K562 (cell line): ENCODE measurements around the gene SCMH1. TPM values are rescaled to one million over a fixed set of nuclear protein-coding genes. Genes with fewer than 3 reads are reported as not detected.

Source experiments
- ATAC-seq: fragments of 200-7000 bp; cut with Tn5 transposase; 3 replicates; pipeline ENCODE4 v1.9.1; 2020; ENCODE audit warnings: moderate library complexity
- BruUV-seq: library from RNA; stranded (reverse); fragments of 400-500 nt; replicated peaks from 2 replicates; lab custom pipeline; 2021; lab: Mats Ljungman, UMichigan
- CTCF ChIA-PET: fragments of 300-600 bp; formaldehyde crosslinking; extraction: SDS; loops from one replicate; lab custom pipeline; 2021; ENCODE audit warnings: low intra/inter-chr PET ratio; lab: Yijun Ruan, JAX
- POLR2A ChIA-PET: fragments of 300-600, 350-650 bp; sonication (Branson Sonifier 250); formaldehyde crosslinking; extraction: SDS; loops from one replicate; lab custom pipeline; 2021; ENCODE audit warnings: antibody characterized with exemption, inconsistent platforms; lab: Yijun Ruan, JAX
- DNase-seq, 4 experiments: peaks; one replicate each; pipeline versions ENCODE4 v3.0.0 to v3.0.0-alpha.2; 2011 to 2018; ENCODE audit warnings: low spot score in 3 of 4, mixed read lengths in 3 of 4; ENCODE audit errors: extremely low read depth in 1 of 4
- FAIRE-seq: peaks from 2 replicates; lab custom pipeline; 2011; peaks lifted over from hg19 to GRCh38; lab: Jason Lieb, UNC
- H2AFZ ChIP-seq: 2 replicates; pipeline ENCODE4 v1.6.0; 2011; ENCODE audit warnings: low read depth, low read length, control low read depth, inconsistent platforms
- H3K27ac ChIP-seq: fragments of 200-600 bp; 3 replicates; pipeline ENCODE4 v1.8.0; 2011; ENCODE audit warnings: low read depth, mild to moderate bottlenecking, control low read depth, inconsistent platforms, low read length, moderate library complexity, mixed read lengths; ENCODE audit errors: extremely low read depth
- H3K27me3 ChIP-seq, 2 experiments: fragments of 300-600 bp in 1 of 2; 2 replicates in 1 of 2; 3 replicates in 1 of 2; pipeline versions ENCODE4 v1.6.0 to v1.8.0; 2011; ENCODE audit warnings: inconsistent platforms in 2 of 2, low read length in 2 of 2, mild to moderate bottlenecking in 1 of 2, mixed read lengths in 1 of 2, moderate library complexity in 1 of 2; ENCODE audit not compliant: control insufficient read depth in 2 of 2, insufficient read depth in 2 of 2
- H3K36me3 ChIP-seq: fragments of 300-600 bp; 3 replicates; pipeline ENCODE4 v1.8.0; 2011; ENCODE audit warnings: mild to moderate bottlenecking, low read length, inconsistent platforms; ENCODE audit not compliant: control insufficient read depth, insufficient read depth
- H3K4me1 ChIP-seq, 2 experiments: fragments of 200-600 bp in 1 of 2; replicated peaks in 1 of 2; 2 replicates in 1 of 2; 3 replicates in 1 of 2; pipeline versions ENCODE4 v1.5.1 to v1.8.0; 2011; ENCODE audit warnings: inconsistent platforms in 2 of 2, low read length in 2 of 2, mild to moderate bottlenecking in 1 of 2, mixed read lengths in 1 of 2, moderate library complexity in 1 of 2; ENCODE audit not compliant: control insufficient read depth in 2 of 2, insufficient read depth in 2 of 2
- H3K4me2 ChIP-seq: 2 replicates; pipeline ENCODE4 v1.6.1; 2011; ENCODE audit warnings: low read length, control low read depth, inconsistent platforms, mixed read lengths; ENCODE audit not compliant: insufficient read depth
- H3K4me3 ChIP-seq: fragments of 200-600 bp; sonication (generic), shearing (Covaris generic); 2 replicates; pipeline ENCODE4 v1.5.1; 2016; ENCODE audit warnings: control low read depth, inconsistent platforms
- H3K79me2 ChIP-seq: fragments of 200-600 bp; 3 replicates; pipeline ENCODE4 v1.8.0; 2011; ENCODE audit warnings: low read length, inconsistent platforms; ENCODE audit not compliant: control insufficient read depth, insufficient read depth
- H3K9ac ChIP-seq, 2 experiments: 2 replicates each; pipeline versions ENCODE4 v1.6.0 to v1.6.1; 2011; ENCODE audit warnings: low read depth in 2 of 2, low read length in 2 of 2, control low read depth in 1 of 2, inconsistent platforms in 1 of 2, mild to moderate bottlenecking in 1 of 2, mixed read lengths in 1 of 2; ENCODE audit not compliant: insufficient read depth in 1 of 2
- H3K9me1 ChIP-seq: one replicate; pipeline ENCODE4 v1.6.0; 2011; ENCODE audit warnings: inconsistent platforms, mild to moderate bottlenecking, low read length, moderate library complexity; ENCODE audit not compliant: control insufficient read depth, insufficient read depth
- H3K9me3 ChIP-seq: replicated peaks from 2 replicates; pipeline ENCODE4 v1.5.1; 2011; ENCODE audit warnings: low read depth, low read length, inconsistent platforms; ENCODE audit not compliant: control insufficient read depth, insufficient read depth
- H4K20me1 ChIP-seq: replicated peaks from 2 replicates; pipeline ENCODE4 v1.6.1; 2011; ENCODE audit warnings: low read length, inconsistent platforms, mixed read lengths; ENCODE audit not compliant: control insufficient read depth, insufficient read depth
- KDM2B ChIP-seq: fragments of 250-450 bp; sonication (Bioruptor Pico); IDR thresholded peaks from 2 replicates; pipeline ENCODE4 v1.8.0; 2021; ENCODE audit warnings: mild to moderate bottlenecking, moderate library complexity
- LEF1 ChIP-seq: fragments of 450-650 bp; IDR thresholded peaks from 2 replicates; pipeline ENCODE4 v1.6.1; 2016; ENCODE audit warnings: mild to moderate bottlenecking
- RFX5 ChIP-seq: IDR thresholded peaks from 2 replicates; pipeline ENCODE4 v1.6.1; 2011; ENCODE audit warnings: low read depth, mild to moderate bottlenecking, improper control_type of control experiment, low read length
- SP2 ChIP-seq: IDR thresholded peaks from 2 replicates; pipeline ENCODE4 v1.6.1; 2011; ENCODE audit warnings: mild to moderate bottlenecking, low read depth, low read length, moderate library complexity; ENCODE audit not compliant: poor library complexity, severe bottlenecking; ENCODE audit errors: extremely low read depth
- WGBS: fragments of 100-300 bp; shearing (Covaris generic); methylation state at CpG from one replicate; pipeline ENCODE4 v1.1.6; 2016; ENCODE audit warnings: low coverage, mixed read lengths; ENCODE audit not compliant: insufficient coverage; ENCODE audit errors: missing lambda C conversion rate; 5-methylcytosine and 5-hydroxymethylcytosine counted together
- in situ Hi-C: fragments of 300-500 bp; cut with MboI; formaldehyde crosslinking; loops from 4 replicates; pipeline ENCODE4 v1.15.0; 2018; ENCODE audit warnings: inconsistent platforms, mixed read lengths
- intact Hi-C: fragments of 100-400 bp; cut with micrococcal nuclease; formaldehyde crosslinking; loops from 2 replicates; pipeline ENCODE4 v1.14.2; 2022
- polyA plus RNA-seq, 8 experiments: library from polyadenylated mRNA; depleted of rRNA in 4 of 8; stranded (reverse) in 5 of 8; unstranded in 3 of 8; fragments of >200 nt; fragmentation: Nextera tagmentation in 2 of 8; fragmentation: Illumina TruSeq in 1 of 8; extraction: Ambion mirVana in 2 of 8; extraction: Trizol in 1 of 8; gene quantifications; 2 replicates each; pipeline versions ENCODE4 v1.2.1 to v1.2.3, GENCODE V29; 2011 to 2014; ENCODE audit warnings: inconsistent platforms in 1 of 8, missing spikeins in 1 of 8
- total RNA-seq, 7 experiments: library from RNA; depleted of rRNA in 6 of 7; stranded (reverse); fragments of >200 nt in 6 of 7; fragmentation: Illumina TruSeq in 2 of 7; extraction: Trizol in 2 of 7; gene quantifications; 2 replicates each; pipeline versions ENCODE4 v1.2.1 to v1.2.3, GENCODE V29; 2011 to 2021; ENCODE audit warnings: low replicate concordance in 1 of 7
- TF ChIP-seq, protein P1 (sequence below): fragments of 150-350 bp; IDR thresholded peaks from 2 replicates; pipeline ENCODE4 v1.6.1; 2014; ENCODE audit warnings: low read depth, mild to moderate bottlenecking, low read length, borderline replicate concordance
- TF ChIP-seq, protein P2 (sequence below), 2 experiments: fragments of 450-650 bp; IDR thresholded peaks; 2 replicates each; pipeline ENCODE4 v1.6.1; 2016

SCMH1 gene
- total and polyA plus RNA-seq, 9 of the 15 experiments (the other 6 are each of a cell fraction or from before 2014, with no cell fraction given): 8.5 to 37.0 (median 26.8) TPM

DNA sequence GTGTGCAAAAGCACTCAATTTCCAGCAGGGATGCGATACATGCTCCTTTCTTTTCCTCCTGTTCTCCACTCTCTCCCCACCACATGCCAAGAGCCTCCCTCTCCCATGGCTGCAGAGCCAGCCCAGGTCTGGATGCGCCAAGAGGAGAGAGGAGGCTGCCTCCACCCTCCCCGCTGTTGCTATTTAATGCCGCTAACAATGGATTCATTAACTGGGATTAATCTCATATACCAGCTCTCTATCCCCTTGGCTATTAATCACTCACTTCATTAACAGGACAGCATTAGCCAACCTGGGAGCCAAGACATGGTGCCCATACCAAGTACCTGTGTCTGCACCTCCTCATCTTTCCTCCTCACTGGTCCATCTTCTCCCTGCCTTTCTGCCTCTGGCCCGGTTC is 49.1 kb upstream of the SCMH1 start:
- peaks cover 5% of the 10 kb centered on the region; the same call in 1 of the 2 replicates for H4K20me1 ChIP-seq
- ChIA-PET CTCF (no interaction called here), POLR2A (no interaction called here)
- no peaks in the 10 kb centered on the region for H3K9me1 ChIP-seq
- no peak overlapping the region for H2AFZ ChIP-seq
- no peaks in the 10 kb centered on the region for H3K36me3 ChIP-seq
- in situ Hi-C loops: no loop called here
- H3K9me3 ChIP-seq: no peaks in the 10 kb centered on the region
- H3K4me1 ChIP-seq: no peaks in the 10 kb centered on the region
- ATAC-seq: no peak
- WGBS: 2% methylated on average over 5 of the region's 5 CpGs
- no TSS peak for BruUV-seq
- no peak overlapping the region for H3K4me2 ChIP-seq
- FAIRE-seq: no peak
- no peak overlapping the region for H3K27ac ChIP-seq
- TF ChIP-seq, protein P1, sequence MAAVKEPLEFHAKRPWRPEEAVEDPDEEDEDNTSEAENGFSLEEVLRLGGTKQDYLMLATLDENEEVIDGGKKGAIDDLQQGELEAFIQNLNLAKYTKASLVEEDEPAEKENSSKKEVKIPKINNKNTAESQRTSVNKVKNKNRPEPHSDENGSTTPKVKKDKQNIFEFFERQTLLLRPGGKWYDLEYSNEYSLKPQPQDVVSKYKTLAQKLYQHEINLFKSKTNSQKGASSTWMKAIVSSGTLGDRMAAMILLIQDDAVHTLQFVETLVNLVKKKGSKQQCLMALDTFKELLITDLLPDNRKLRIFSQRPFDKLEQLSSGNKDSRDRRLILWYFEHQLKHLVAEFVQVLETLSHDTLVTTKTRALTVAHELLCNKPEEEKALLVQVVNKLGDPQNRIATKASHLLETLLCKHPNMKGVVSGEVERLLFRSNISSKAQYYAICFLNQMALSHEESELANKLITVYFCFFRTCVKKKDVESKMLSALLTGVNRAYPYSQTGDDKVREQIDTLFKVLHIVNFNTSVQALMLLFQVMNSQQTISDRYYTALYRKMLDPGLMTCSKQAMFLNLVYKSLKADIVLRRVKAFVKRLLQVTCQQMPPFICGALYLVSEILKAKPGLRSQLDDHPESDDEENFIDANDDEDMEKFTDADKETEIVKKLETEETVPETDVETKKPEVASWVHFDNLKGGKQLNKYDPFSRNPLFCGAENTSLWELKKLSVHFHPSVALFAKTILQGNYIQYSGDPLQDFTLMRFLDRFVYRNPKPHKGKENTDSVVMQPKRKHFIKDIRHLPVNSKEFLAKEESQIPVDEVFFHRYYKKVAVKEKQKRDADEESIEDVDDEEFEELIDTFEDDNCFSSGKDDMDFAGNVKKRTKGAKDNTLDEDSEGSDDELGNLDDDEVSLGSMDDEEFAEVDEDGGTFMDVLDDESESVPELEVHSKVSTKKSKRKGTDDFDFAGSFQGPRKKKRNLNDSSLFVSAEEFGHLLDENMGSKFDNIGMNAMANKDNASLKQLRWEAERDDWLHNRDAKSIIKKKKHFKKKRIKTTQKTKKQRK: no peak
- TF ChIP-seq, protein P2, sequence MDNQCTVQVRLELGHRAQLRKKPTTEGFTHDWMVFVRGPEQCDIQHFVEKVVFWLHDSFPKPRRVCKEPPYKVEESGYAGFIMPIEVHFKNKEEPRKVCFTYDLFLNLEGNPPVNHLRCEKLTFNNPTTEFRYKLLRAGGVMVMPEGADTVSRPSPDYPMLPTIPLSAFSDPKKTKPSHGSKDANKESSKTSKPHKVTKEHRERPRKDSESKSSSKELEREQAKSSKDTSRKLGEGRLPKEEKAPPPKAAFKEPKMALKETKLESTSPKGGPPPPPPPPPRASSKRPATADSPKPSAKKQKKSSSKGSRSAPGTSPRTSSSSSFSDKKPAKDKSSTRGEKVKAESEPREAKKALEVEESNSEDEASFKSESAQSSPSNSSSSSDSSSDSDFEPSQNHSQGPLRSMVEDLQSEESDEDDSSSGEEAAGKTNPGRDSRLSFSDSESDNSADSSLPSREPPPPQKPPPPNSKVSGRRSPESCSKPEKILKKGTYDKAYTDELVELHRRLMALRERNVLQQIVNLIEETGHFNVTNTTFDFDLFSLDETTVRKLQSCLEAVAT (IDR thresholded peaks at IDR 0.05): no peak
- no peak for TF ChIP-seq KDM2B (CRISPR knock-in tag)
- TF ChIP-seq SP2: no peak
- no peak for TF ChIP-seq LEF1
- TF ChIP-seq RFX5: no peak
- TF ChIP-seq, all 486 proteins: peak for 0
- no peak overlapping the region for H3K4me3 ChIP-seq
- intact Hi-C loops: no loop called here
- peaks cover 25 to 56% of the 10 kb centered on the region in 2 experiments; a peak in 4 of 5 replicates for H3K27me3 ChIP-seq
- DNase-seq: no peak
- no peaks in the 10 kb centered on the region for H3K79me2 ChIP-seq
- H3K9ac ChIP-seq: no peak overlapping the region
